Esophagus squamous epithelium (tissue), 5 donors: ENCODE data around the gene UMAD1. TPM values are rescaled to one million over a fixed set of nuclear protein-coding genes. Genes with fewer than 3 reads are reported as not detected.

Source experiments
- DNase-seq: peaks from one replicate; lab custom pipeline; 2025; lab: John Stamatoyannopoulos, UW
- H3K27ac ChIP-seq, 4 donors: fragments of 200-600 bp; sonication (generic); one replicate each; pipeline ENCODE4 v1.5.1; 2016 to 2019; ENCODE audit warnings: mild to moderate bottlenecking in 1 of 4
- H3K27me3 ChIP-seq, 4 donors: fragments of 200-600 bp; sonication (generic); 1 replicate in 3 of 4; 2 replicates in 1 of 4; pipeline versions ENCODE4 v1.5.1 to v1.6.0; 2017 to 2021; ENCODE audit warnings: antibody characterized with exemption in 1 of 4
- H3K36me3 ChIP-seq, 3 donors: fragments of 200-600 bp; sonication (generic); one replicate each; pipeline ENCODE4 v1.5.1; 2016 to 2019
- H3K4me1 ChIP-seq, 3 donors: fragments of 200-600 bp; sonication (generic); one replicate each; pipeline ENCODE4 v1.5.1; 2017 to 2019
- H3K4me3 ChIP-seq, 4 donors: fragments of 200-600 bp; sonication (generic); 1 replicate in 3 of 4; 2 replicates in 1 of 4; pipeline ENCODE4 v1.5.1; 2016 to 2019; ENCODE audit warnings: mild to moderate bottlenecking in 2 of 4, moderate library complexity in 1 of 4
- H3K9me3 ChIP-seq, 3 donors: fragments of 200-600 bp; sonication (generic); one replicate each; pipeline ENCODE4 v1.5.1; 2016 to 2019
- CTCF ChIP-seq, 6 experiments: fragments of 450-650 bp in 4 of 6; fragments of 200-600 bp in 2 of 6; sonication (generic) in 2 of 6; IDR thresholded peaks; one replicate each; pipeline ENCODE4 v1.5.1; 2016 to 2019; ENCODE audit warnings: antibody characterized with exemption in 6 of 6, mild to moderate bottlenecking in 4 of 6, moderate library complexity in 4 of 6
- POLR2A ChIP-seq, 4 donors: fragments of 450-650 bp; IDR thresholded peaks; one replicate each; pipeline ENCODE4 v1.6.1; 2017; ENCODE audit warnings: antibody characterized with exemption in 4 of 4, mild to moderate bottlenecking in 4 of 4, moderate library complexity in 3 of 4
- WGBS, 2 donors: methylation state at CpG; one replicate each; pipeline ENCODE4 v1.1.5; 2018; 5-methylcytosine and 5-hydroxymethylcytosine counted together
- intact Hi-C: fragments of 100-400 bp; cut with DNase I; formaldehyde crosslinking; loops from one replicate; pipeline ENCODE4 v1.15.0; 2022
- total RNA-seq, 4 donors: library from RNA; depleted of rRNA; stranded (reverse); fragments of >200 nt; gene quantifications; one replicate each; pipeline ENCODE4 v1.1.0, GENCODE V29; 2016
- donor health status: DM: yes; HTN: yes; CAD: no.

UMAD1 gene
- total RNA-seq, 4 donors from 2014 or later, result 2.5 to 7.6 (median 6.3) TPM

GRCh38 chr7:7843972-7844371 is 203.4 kb downstream of the UMAD1 start:
- Histone ChIP-seq H3K27me3 (no peaks in the 10 kb centered on the region), H3K9me3 (no peaks in the 10 kb centered on the region), H3K36me3 (no peaks in the 10 kb centered on the region), H3K4me1 (no peaks in the 10 kb centered on the region), H3K27ac (no peak overlapping the region), H3K4me3 (no peak overlapping the region)
- DNase-seq, result no peak
- WGBS, 2 donors, result 81 to 92% methylated on average over 5 of the region's 5 CpGs
- TF ChIP-seq POLR2A (IDR thresholded peaks at IDR 0.05), result no peak
- TF ChIP-seq CTCF (IDR thresholded peaks at IDR 0.05), result no peak
- intact Hi-C loops, result no loop called here

- DNase-seq, result no peak
- H3K27me3 ChIP-seq, result no peaks in the 10 kb centered on the region
- intact Hi-C loops, result no loop called here
- no peaks in the 10 kb centered on the region for H3K36me3 ChIP-seq
- TF ChIP-seq CTCF (IDR thresholded peaks at IDR 0.05), result no peak
- no peak for TF ChIP-seq POLR2A (IDR thresholded peaks at IDR 0.05)
- H3K4me3 ChIP-seq, result no peak overlapping the region
- 61 to 67% methylated on average over 2 of the region's 2 CpGs for WGBS, 2 donors
- H3K9me3 ChIP-seq, result no peaks in the 10 kb centered on the region
- no peaks in the 10 kb centered on the region for H3K4me1 ChIP-seq
- no peak overlapping the region for H3K27ac ChIP-seq
Measured at GRCh38 chr7:7848246-7848645, 207.7 kb downstream of the UMAD1 start.

GRCh38 chr7:7848892-7849291 is 208.3 kb downstream of the UMAD1 start:
- WGBS, 2 donors, result 72 to 90% methylated on average over 3 of the region's 3 CpGs
- no peaks in the 10 kb centered on the region for H3K36me3 ChIP-seq
- no peaks in the 10 kb centered on the region for H3K27me3 ChIP-seq
- no peak overlapping the region for H3K27ac ChIP-seq
- no peak for TF ChIP-seq CTCF (IDR thresholded peaks at IDR 0.05)
- TF ChIP-seq POLR2A (IDR thresholded peaks at IDR 0.05), result no peak
- intact Hi-C loops, result no loop called here
- DNase-seq, result no peak
- H3K9me3 ChIP-seq, result no peaks in the 10 kb centered on the region
- no peak overlapping the region for H3K4me3 ChIP-seq
- no peaks in the 10 kb centered on the region for H3K4me1 ChIP-seq

GRCh38 chr7:7850150-7850549 is 209.6 kb downstream of the UMAD1 start:
- H3K27me3 ChIP-seq, result no peaks in the 10 kb centered on the region
- intact Hi-C loops, result no loop called here
- TF ChIP-seq POLR2A (IDR thresholded peaks at IDR 0.05), result no peak
- no peak for TF ChIP-seq CTCF (IDR thresholded peaks at IDR 0.05)
- H3K27ac ChIP-seq, result no peak overlapping the region
- no peaks in the 10 kb centered on the region for H3K36me3 ChIP-seq
- H3K4me3 ChIP-seq, result no peak overlapping the region
- H3K9me3 ChIP-seq, result peaks cover 0 to 6% (median 5%) of the 10 kb centered on the region in 3 donors
- no peak for DNase-seq
- no peaks in the 10 kb centered on the region for H3K4me1 ChIP-seq
- 92 to 94% methylated on average over 1 of the region's 1 CpG for WGBS, 2 donors

- intact Hi-C loops, result no loop called here
- no peak for TF ChIP-seq CTCF (IDR thresholded peaks at IDR 0.05)
- TF ChIP-seq POLR2A (IDR thresholded peaks at IDR 0.05), result no peak
- Histone ChIP-seq H3K36me3 (no peaks in the 10 kb centered on the region), H3K27ac (no peak overlapping the region), H3K4me1 (no peaks in the 10 kb centered on the region), H3K9me3 (peaks cover 0 to 13% (median 11%) of the 10 kb centered on the region in 3 donors), H3K27me3 (no peaks in the 10 kb centered on the region), H3K4me3 (no peak overlapping the region)
- no peak for DNase-seq
- 96 to 100% methylated on average over 1 of the region's 1 CpG for WGBS, 2 donors
Measured at GRCh38 chr7:7851381-7851780, 210.8 kb downstream of the UMAD1 start.
